ENCODE measurements around the gene CHD6. TPM values are rescaled to one million over a fixed set of nuclear protein-coding genes. Genes with fewer than 3 reads are reported as not detected.

The CHD6 gene
- total RNA-seq, 1 experiment from 2014 or later: 14.2 TPM

GRCh38 chr20:41627001-41627495 is 8.9 kb upstream of the CHD6 start:
- DNase-seq (ENCODE audit: low spot score): no peak
- in situ Hi-C loops (cut with HindIII; ENCODE audit: low sequenced_read_pairs): no loop called here

GRCh38 chr20:41623625-41624375 is 5.6 kb upstream of the CHD6 start:
- no peak for DNase-seq (ENCODE audit: low spot score)
- in situ Hi-C loops (cut with HindIII; ENCODE audit: low sequenced_read_pairs): no loop called here

GRCh38 chr20:41622584-41622983 is 4.4 kb upstream of the CHD6 start:
- no peak for DNase-seq (ENCODE audit: low spot score)
- in situ Hi-C loops (cut with HindIII; ENCODE audit: low sequenced_read_pairs): no loop called here

DNA sequence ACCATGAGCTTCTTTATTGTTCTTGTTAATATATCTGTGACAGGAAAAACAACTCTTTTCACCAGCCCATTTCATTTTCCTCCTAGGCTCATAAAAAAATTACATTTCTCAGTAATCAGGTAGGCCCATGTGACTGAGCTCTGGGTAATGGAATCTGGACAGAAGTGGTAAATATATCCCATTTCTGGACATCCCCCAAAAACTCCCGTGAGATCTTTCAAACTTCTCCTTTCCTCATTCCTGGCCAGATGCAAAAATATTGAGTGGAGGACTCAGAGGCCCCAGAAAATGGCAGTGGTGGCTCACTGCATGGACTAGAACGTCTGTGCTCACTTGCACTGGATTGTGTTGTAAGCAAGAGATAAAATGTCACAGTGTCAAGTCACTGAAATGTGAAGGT is 3.8 kb upstream of the CHD6 start:
- no peak for DNase-seq (ENCODE audit: low spot score)
- in situ Hi-C loops (cut with HindIII; ENCODE audit: low sequenced_read_pairs): no loop called here

GRCh38 chr20:41621421-41621820 is 3.2 kb upstream of the CHD6 start:
- DNase-seq (ENCODE audit: low spot score): no peak
- in situ Hi-C loops (cut with HindIII; ENCODE audit: low sequenced_read_pairs): no loop called here

GRCh38 chr20:41619360-41620100 is 1.4 kb upstream of the CHD6 start:
- no peak for DNase-seq (ENCODE audit: low spot score)
- in situ Hi-C loops (cut with HindIII; ENCODE audit: low sequenced_read_pairs): no loop called here

- peak; percentile 69 for DNase-seq (ENCODE audit: low spot score)
- in situ Hi-C loops (cut with HindIII; ENCODE audit: low sequenced_read_pairs): no loop called here
Observed at GRCh38 chr20:41618807-41619311, 682 bp upstream of the CHD6 start.

- DNase-seq (ENCODE audit: low spot score): peak; percentile 32
- in situ Hi-C loops (cut with HindIII; ENCODE audit: low sequenced_read_pairs): no loop called here
Observed at GRCh38 chr20:41617059-41617901, 897 bp downstream of the CHD6 start.

GRCh38 chr20:41616228-41616627 is 1.9 kb downstream of the CHD6 start:
- no peak for DNase-seq (ENCODE audit: low spot score)
- in situ Hi-C loops (cut with HindIII; ENCODE audit: low sequenced_read_pairs): no loop called here

DNA sequence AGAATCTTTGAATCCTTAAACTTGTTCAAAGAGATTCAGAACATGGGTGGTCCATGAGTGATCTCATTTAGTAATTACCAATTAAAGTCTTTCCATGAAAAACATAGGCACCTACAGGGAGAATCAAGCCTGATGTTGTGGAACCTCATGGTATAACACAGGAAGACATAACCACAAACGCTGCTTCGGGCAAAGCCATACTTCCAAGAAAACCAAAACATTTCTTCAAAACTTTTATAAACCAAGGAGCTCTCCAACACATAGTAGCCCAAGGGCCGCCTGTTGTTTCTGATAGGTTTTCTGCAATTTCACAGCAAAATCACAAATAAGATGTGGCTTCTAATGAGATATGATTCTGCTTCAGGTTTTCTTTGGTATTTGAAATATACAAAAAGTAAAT is 2.5 kb downstream of the CHD6 start:
- in situ Hi-C loops (cut with HindIII; ENCODE audit: low sequenced_read_pairs): no loop called here
- no peak for DNase-seq (ENCODE audit: low spot score)

DNA sequence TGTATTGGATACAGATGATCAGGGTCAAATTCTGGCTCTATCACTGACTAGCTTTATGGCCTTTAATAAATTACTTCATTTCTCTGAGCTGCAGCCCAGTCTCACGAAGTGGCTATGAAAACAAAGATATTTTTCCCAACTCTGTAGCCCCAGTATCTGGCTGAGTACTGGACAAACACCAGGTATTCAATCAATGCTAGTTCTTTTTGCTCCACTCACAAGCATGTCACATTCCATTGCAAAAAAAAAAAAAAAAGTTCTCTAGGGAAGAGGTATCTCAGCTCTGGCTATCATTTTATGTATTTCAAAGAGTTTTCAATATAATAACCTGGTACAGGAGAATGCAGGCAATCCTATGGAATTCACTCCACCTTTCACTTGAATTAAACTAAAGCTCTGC is 3.1 kb downstream of the CHD6 start:
- in situ Hi-C loops (cut with HindIII; ENCODE audit: low sequenced_read_pairs): no loop called here
- no peak for DNase-seq (ENCODE audit: low spot score)

DNA sequence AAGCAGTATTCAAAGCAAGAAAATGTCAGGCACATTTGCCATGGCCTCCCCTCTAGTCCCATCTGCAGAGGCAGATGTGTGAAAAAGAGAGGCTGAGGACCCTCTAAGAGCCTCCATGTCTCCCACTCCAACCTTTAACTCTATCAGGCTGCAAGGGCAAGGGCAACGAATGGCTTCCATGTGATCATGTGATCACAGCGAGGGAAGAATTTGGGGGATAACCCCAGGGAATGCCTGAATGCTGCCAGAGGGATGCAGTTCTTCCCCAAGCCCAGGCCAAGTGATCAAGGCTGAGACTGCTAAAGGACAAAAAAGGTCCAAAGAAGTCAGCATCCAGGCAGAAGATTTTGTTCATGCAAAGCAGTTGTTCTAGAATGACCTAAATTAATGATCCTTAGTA is 4.9 kb downstream of the CHD6 start:
- DNase-seq (ENCODE audit: low spot score): no peak
- in situ Hi-C loops (cut with HindIII; ENCODE audit: low sequenced_read_pairs): no loop called here

DNA sequence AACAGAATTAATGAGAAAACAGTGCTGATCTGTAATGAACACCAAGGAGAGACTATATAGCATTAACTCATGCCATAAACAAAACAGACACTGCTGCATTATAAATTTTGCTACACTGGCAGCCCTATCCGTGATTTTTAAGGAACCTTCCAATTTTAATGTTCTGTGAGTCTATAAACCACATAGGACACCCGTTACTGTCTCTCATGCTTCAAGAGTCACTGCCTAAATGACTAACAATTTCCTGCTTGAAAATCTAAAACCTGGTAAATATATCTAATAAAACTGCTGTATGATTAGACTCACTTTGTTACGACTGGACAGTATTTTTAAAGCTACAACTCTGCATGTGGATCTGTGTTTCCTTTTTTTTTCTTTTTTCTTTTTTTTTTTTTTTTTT is 8.7 kb downstream of the CHD6 start:
- in situ Hi-C loops (cut with HindIII; ENCODE audit: low sequenced_read_pairs): no loop called here

DNA sequence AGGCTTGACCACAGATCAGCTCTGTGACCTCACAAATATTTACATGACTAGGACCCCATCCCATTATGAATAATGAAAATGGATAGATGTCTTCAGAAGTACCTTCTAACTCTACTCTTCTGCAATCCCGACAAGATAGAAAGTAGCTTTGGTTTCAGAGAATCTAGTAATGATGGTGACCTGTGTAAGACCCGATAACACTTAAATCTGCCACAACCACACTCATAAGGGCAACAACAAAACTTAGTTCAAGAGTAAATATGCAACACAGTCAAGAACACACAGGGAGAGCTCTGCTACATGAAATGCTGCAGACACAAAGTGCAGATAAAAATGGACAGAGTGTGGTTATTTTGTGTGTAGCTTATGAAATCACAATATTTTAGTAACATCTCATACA is 9.6 kb downstream of the CHD6 start:
- in situ Hi-C loops (cut with HindIII; ENCODE audit: low sequenced_read_pairs): no loop called here
- DNase-seq (ENCODE audit: low spot score): no peak

More for the DNA sequence above, 8.7 kb downstream of the CHD6 start:
- no peak for DNase-seq (ENCODE audit: low spot score)

DNA sequence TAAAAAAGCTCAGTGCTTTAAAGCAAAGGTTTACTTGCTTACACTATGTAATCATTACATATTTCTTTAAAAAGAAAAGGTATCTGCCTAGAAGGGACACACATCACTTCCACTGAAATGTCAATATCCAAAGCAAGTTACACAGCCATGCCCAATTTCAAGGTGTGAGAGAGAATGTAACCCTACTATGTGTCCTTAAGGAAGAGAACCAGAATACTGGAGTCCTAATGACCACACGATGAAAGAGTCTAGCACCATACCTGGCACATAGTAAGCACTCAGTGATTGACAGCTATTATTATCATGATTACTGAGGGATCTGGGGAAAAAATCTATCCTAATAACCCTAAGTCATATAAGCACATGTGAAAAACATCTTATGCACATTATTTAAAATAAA is 10.4 kb downstream of the CHD6 start:
- in situ Hi-C loops (cut with HindIII; ENCODE audit: low sequenced_read_pairs): no loop called here
- DNase-seq (ENCODE audit: low spot score): no peak

GRCh38 chr20:41604002-41604401 is 14.2 kb downstream of the CHD6 start:
- in situ Hi-C loops (cut with HindIII; ENCODE audit: low sequenced_read_pairs): no loop called here
- no peak for DNase-seq (ENCODE audit: low spot score)

GRCh38 chr20:41601742-41602141 is 16.4 kb downstream of the CHD6 start:
- in situ Hi-C loops (cut with HindIII; ENCODE audit: low sequenced_read_pairs): no loop called here
- no peak for DNase-seq (ENCODE audit: low spot score)

DNA sequence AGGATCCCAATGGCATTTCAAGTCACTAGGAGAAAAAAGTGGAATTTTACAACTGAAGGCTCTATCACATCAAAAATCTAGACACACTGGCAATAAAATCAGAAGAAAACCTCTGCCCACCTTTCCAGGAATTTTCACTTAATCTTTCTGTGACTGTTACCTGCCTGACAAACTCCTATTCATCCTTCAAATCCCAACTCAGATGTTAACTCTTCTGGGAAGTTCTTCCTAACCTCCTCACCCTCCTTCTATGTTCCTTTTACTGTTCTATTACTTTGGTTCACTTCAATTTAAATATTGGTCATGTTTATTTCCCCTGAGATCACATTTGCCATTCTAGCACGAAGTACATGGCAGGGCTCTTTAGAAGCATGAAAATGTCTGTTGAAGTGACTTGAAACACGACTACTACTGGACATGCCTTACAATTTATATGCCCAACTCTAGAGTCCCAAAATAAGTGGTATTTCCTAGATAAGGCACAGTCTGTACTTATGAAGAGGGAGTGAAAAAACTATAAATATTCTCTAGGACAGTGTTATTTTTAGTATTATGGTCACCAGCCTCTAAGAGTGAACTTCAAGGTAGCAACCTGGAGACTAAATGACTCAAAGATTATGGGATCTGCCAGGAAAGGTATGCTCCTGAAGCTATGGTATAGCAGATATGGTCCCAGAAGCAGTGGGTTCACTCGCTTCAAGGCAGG is 17.1 kb downstream of the CHD6 start:
- DNase-seq (ENCODE audit: low spot score): no peak
- in situ Hi-C loops (cut with HindIII; ENCODE audit: low sequenced_read_pairs): no loop called here

DNA sequence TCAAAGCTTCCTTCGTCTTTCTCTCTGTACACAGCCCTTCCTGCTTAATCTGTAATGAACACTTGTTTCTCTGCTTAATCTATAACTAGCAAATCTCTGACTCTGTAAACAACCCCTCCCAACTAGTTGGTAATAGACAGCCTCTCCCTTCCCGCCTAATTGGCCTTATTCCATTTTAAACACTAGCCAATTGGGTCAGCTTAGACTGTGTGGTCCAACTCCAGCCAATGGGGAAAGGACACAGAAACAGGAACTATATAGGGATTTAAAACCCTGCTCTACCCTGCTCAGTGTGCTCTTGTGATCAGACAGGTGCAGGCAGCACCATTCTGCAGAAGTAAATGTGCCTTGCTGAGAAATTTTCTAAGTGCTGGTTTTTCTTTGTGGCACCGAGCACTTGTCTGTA is 18.5 kb downstream of the CHD6 start:
- no peak for DNase-seq (ENCODE audit: low spot score)
- in situ Hi-C loops (cut with HindIII; ENCODE audit: low sequenced_read_pairs): no loop called here
